Skeletal muscle tissue (tissue), 4 donors: ENCODE results near the gene CAMTA2. TPM values are rescaled to one million over a fixed set of nuclear protein-coding genes. Genes with fewer than 3 reads are reported as not detected.

Experiments
- H3K27ac ChIP-seq: one replicate; pipeline ENCODE4 v1.7.0; 2013; ENCODE audit warnings: mild to moderate bottlenecking, low read depth, low read length, inconsistent platforms
- H3K27me3 ChIP-seq, 3 donors: one replicate each; pipeline ENCODE4 v1.7.0; 2013; ENCODE audit warnings: low read length in 3 of 3; ENCODE audit not compliant: control insufficient read depth in 3 of 3, insufficient read depth in 3 of 3
- H3K36me3 ChIP-seq, 3 donors: one replicate each; pipeline ENCODE4 v1.7.0; 2013; ENCODE audit warnings: low read length in 3 of 3; ENCODE audit not compliant: control insufficient read depth in 3 of 3, insufficient read depth in 3 of 3
- H3K4me1 ChIP-seq, 3 donors: one replicate each; pipeline ENCODE4 v1.7.0; 2013; ENCODE audit warnings: low read length in 3 of 3, mild to moderate bottlenecking in 3 of 3; ENCODE audit not compliant: control insufficient read depth in 3 of 3, insufficient read depth in 3 of 3
- H3K4me3 ChIP-seq, 3 donors: one replicate each; pipeline ENCODE4 v1.7.0; 2013; ENCODE audit warnings: low read length in 3 of 3
- H3K9ac ChIP-seq, 3 donors: one replicate each; pipeline ENCODE4 v1.7.0; 2013; ENCODE audit warnings: low read length in 3 of 3, mild to moderate bottlenecking in 3 of 3, moderate library complexity in 2 of 3, low read depth in 1 of 3
- H3K9me3 ChIP-seq, 3 donors: one replicate each; pipeline ENCODE4 v1.7.0; 2013; ENCODE audit warnings: low read length in 3 of 3; ENCODE audit not compliant: control insufficient read depth in 3 of 3
- total RNA-seq: library from RNA; depleted of rRNA; stranded (reverse); fragments of >200 nt; gene quantifications from one replicate; pipeline ENCODE4 v1.2.3, GENCODE V29; 2014
- donor health status: Osteomylitis.

Gene CAMTA2
- total RNA-seq, 1 donor from 2014 or later, result 4.7 TPM

- Histone ChIP-seq H3K27ac (peak overlapping the region; percentile 81), H3K9ac (peak overlapping the region in 1 of 3 donors; percentile 51), H3K36me3 (peaks cover 38 to 44% (median 41%) of the 10 kb centered on the region in 3 donors), H3K4me3 (no peak overlapping the region), H3K27me3 (no peaks in the 10 kb centered on the region), H3K9me3 (no peaks in the 10 kb centered on the region), H3K4me1 (peaks cover 43 to 67% (median 49%) of the 10 kb centered on the region in 3 donors)
Measured at GRCh38 chr17:4944163-4944553, 43.3 kb downstream of the CAMTA2 start.

GRCh38 chr17:4942760-4943508, 44.5 kb downstream of the CAMTA2 start:
- Histone ChIP-seq H3K9ac (peak overlapping the region in 1 of 3 donors; percentile 33), H3K4me3 (no peak overlapping the region), H3K27ac (no peak overlapping the region), H3K9me3 (no peaks in the 10 kb centered on the region), H3K27me3 (no peaks in the 10 kb centered on the region), H3K4me1 (peaks cover 56 to 76% (median 59%) of the 10 kb centered on the region in 3 donors), H3K36me3 (peaks cover 46 to 54% (median 46%) of the 10 kb centered on the region in 3 donors)

- H3K9me3 ChIP-seq, result no peaks in the 10 kb centered on the region
- H3K4me3 ChIP-seq, result peak overlapping the region; percentile 81 to 95 (median 91)
- H3K27ac ChIP-seq, result peak overlapping the region; percentile 92
- H3K9ac ChIP-seq, result peak overlapping the region; percentile 94 to 99 (median 98)
- H3K36me3 ChIP-seq, result peaks cover 55 to 65% (median 59%) of the 10 kb centered on the region in 3 donors
- H3K4me1 ChIP-seq, result peaks cover 59 to 81% (median 68%) of the 10 kb centered on the region in 3 donors
- no peaks in the 10 kb centered on the region for H3K27me3 ChIP-seq
Measured at GRCh38 chr17:4941319-4941610, 46.2 kb downstream of the CAMTA2 start.

- H3K9ac ChIP-seq, result peak overlapping the region; percentile 94 to 99 (median 98)
- peaks cover 54 to 67% (median 60%) of the 10 kb centered on the region in 3 donors for H3K36me3 ChIP-seq
- peak overlapping the region; percentile 92 for H3K27ac ChIP-seq
- H3K9me3 ChIP-seq, result no peaks in the 10 kb centered on the region
- peaks cover 59 to 81% (median 68%) of the 10 kb centered on the region in 3 donors for H3K4me1 ChIP-seq
- no peaks in the 10 kb centered on the region for H3K27me3 ChIP-seq
- peak overlapping the region; percentile 81 to 95 (median 91) for H3K4me3 ChIP-seq
Measured at GRCh38 chr17:4940555-4941318, 46.7 kb downstream of the CAMTA2 start.

GRCh38 chr17:4939796-4940554, 47.5 kb downstream of the CAMTA2 start, which contains the start of the genes RNF167 and SLC25A11:
Gene RNF167 (plus strand): TSS chr17:4940268. CDS start chr17:4940910, 642 bp downstream.
Gene SLC25A11 (minus strand): TSS chr17:4940046. CDS start chr17:4939910, 136 bp downstream.
- Histone ChIP-seq H3K27me3 (no peaks in the 10 kb centered on the region), H3K9me3 (no peaks in the 10 kb centered on the region), H3K4me3 (peak within 1 kb of the TSS; percentile 81 to 98 (median 91)), H3K9ac (peak within 1 kb of the TSS; percentile 94 to 99 (median 98)), H3K27ac (peak within 1 kb of the TSS; percentile 92), H3K4me1 (peaks cover 56 to 79% (median 66%) of the 10 kb centered on the region in 3 donors), H3K36me3 (peaks cover 50 to 63% (median 55%) of the 10 kb centered on the region in 3 donors)

GRCh38 chr17:4939546-4939795, 48.0 kb downstream of the CAMTA2 start:
- Histone ChIP-seq H3K9ac (peak overlapping the region; percentile 94 to 99 (median 98)), H3K27ac (peak overlapping the region; percentile 92), H3K4me1 (peaks cover 55 to 76% (median 65%) of the 10 kb centered on the region in 3 donors), H3K9me3 (no peaks in the 10 kb centered on the region), H3K4me3 (peak overlapping the region; percentile 81 to 98 (median 91)), H3K27me3 (no peaks in the 10 kb centered on the region), H3K36me3 (peaks cover 45 to 58% (median 50%) of the 10 kb centered on the region in 3 donors)

GRCh38 chr17:4938688-4939545, 48.6 kb downstream of the CAMTA2 start:
- Histone ChIP-seq H3K36me3 (peaks cover 40 to 53% (median 45%) of the 10 kb centered on the region in 3 donors), H3K4me3 (peak overlapping the region; percentile 81 to 98 (median 91)), H3K27me3 (no peaks in the 10 kb centered on the region), H3K4me1 (peaks cover 61 to 80% (median 69%) of the 10 kb centered on the region in 3 donors), H3K9me3 (no peaks in the 10 kb centered on the region), H3K27ac (peak overlapping the region; percentile 92), H3K9ac (peak overlapping the region; percentile 94 to 99 (median 98))

GRCh38 chr17:4938069-4938491, 49.4 kb downstream of the CAMTA2 start:
- no peaks in the 10 kb centered on the region for H3K9me3 ChIP-seq
- peak overlapping the region; percentile 92 for H3K27ac ChIP-seq
- peak overlapping the region; percentile 81 to 98 (median 91) for H3K4me3 ChIP-seq
- H3K27me3 ChIP-seq, result no peaks in the 10 kb centered on the region
- peaks cover 32 to 45% (median 39%) of the 10 kb centered on the region in 3 donors for H3K36me3 ChIP-seq
- peak overlapping the region; percentile 94 to 99 (median 98) for H3K9ac ChIP-seq
- peaks cover 62 to 76% (median 67%) of the 10 kb centered on the region in 3 donors for H3K4me1 ChIP-seq

- no peak overlapping the region for H3K4me3 ChIP-seq
- H3K27ac ChIP-seq, result peak overlapping the region; percentile 92
- peaks cover 27 to 40% (median 34%) of the 10 kb centered on the region in 3 donors for H3K36me3 ChIP-seq
- H3K4me1 ChIP-seq, result peaks cover 62 to 71% (median 68%) of the 10 kb centered on the region in 3 donors
- H3K9ac ChIP-seq, result peak overlapping the region; percentile 43 to 99 (median 46)
- H3K9me3 ChIP-seq, result no peaks in the 10 kb centered on the region
- H3K27me3 ChIP-seq, result no peaks in the 10 kb centered on the region
Measured at GRCh38 chr17:4937553-4937952, 49.9 kb downstream of the CAMTA2 start.
